HFF-Myc (cell line): ENCODE measurements around the gene GNA12.

Experiments used
- DNase-seq: peaks from one replicate; pipeline ENCODE4 v3.0.0-alpha.2; 2011; ENCODE audit warnings: low read depth; ENCODE audit errors: extremely low read depth
- H3K4me3 ChIP-seq: replicated peaks from 2 replicates; pipeline ENCODE4 v1.5.1; 2011; ENCODE audit warnings: low read depth, mild to moderate bottlenecking, control low read depth, low read length
- TF ChIP-seq, protein P1 (sequence below): IDR thresholded peaks from 2 replicates; pipeline ENCODE4 v1.5.1; 2012; ENCODE audit warnings: mild to moderate bottlenecking, low read depth, low read length, control low read depth; ENCODE audit errors: missing control alignments

The GNA12 gene

GRCh38 chr7:2736411-2736914 lies 107.6 kb downstream of the GNA12 start:
- DNase-seq: no peak
- H3K4me3 ChIP-seq: no peak overlapping the region
- TF ChIP-seq, protein P1, sequence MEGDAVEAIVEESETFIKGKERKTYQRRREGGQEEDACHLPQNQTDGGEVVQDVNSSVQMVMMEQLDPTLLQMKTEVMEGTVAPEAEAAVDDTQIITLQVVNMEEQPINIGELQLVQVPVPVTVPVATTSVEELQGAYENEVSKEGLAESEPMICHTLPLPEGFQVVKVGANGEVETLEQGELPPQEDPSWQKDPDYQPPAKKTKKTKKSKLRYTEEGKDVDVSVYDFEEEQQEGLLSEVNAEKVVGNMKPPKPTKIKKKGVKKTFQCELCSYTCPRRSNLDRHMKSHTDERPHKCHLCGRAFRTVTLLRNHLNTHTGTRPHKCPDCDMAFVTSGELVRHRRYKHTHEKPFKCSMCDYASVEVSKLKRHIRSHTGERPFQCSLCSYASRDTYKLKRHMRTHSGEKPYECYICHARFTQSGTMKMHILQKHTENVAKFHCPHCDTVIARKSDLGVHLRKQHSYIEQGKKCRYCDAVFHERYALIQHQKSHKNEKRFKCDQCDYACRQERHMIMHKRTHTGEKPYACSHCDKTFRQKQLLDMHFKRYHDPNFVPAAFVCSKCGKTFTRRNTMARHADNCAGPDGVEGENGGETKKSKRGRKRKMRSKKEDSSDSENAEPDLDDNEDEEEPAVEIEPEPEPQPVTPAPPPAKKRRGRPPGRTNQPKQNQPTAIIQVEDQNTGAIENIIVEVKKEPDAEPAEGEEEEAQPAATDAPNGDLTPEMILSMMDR: no peak

DNA sequence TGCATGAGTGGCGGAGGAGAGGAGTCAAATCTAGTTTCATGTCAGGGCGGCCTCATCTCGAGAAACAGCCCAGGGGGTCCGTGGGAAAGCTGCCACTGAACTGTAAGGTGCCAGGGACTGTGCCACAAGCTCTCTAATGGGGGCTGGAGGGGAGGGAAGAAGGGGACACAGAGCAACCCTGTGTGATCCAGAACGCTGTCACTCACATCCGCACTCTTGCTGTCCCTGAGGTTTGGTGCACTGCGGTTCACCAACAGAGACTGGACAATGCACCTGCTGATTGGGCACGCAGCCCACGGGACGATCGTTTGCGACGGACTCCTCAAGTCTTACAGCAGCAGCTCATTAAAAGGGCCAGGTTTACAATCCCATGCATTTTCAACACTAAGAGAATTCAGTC lies 108.4 kb downstream of the GNA12 start:
- no peak overlapping the region for H3K4me3 ChIP-seq
- no peak for DNase-seq
- TF ChIP-seq, protein P1: no peak

- no peak overlapping the region for H3K4me3 ChIP-seq
- no peak for DNase-seq
- TF ChIP-seq, protein P1: no peak
Measured at GRCh38 chr7:2734751-2735571, 109.1 kb downstream of the GNA12 start.

DNA sequence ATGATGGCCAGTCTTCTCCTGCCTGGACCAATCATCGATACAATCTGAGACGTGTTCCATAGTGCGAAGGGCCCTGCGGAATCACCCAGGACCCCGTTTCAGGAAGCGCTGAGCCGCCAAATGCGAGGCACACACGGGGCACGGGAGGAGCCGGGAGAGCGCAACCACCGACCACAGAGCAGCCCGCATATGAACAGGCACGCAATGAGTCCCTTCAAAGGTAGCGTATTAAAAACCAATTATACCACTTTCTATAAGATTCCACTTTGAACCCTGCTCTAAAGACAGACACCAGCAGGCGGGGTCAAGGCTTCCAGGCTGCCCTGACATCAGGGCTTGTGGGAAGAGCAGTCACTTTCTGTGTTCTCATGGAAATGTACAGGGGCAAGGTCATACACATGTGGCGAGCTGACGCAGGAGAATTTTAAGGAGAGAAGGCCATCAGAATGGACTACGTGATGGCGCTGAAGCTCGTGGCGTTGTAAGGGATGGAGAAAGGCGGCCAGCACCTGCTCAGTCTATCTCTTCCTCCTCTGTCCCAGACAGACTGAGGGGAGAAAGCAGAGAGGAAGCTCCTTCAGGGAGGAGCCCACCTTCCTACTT lies 109.9 kb downstream of the GNA12 start:
- TF ChIP-seq, protein P1: no peak
- DNase-seq: no peak
- H3K4me3 ChIP-seq: no peak overlapping the region

DNA sequence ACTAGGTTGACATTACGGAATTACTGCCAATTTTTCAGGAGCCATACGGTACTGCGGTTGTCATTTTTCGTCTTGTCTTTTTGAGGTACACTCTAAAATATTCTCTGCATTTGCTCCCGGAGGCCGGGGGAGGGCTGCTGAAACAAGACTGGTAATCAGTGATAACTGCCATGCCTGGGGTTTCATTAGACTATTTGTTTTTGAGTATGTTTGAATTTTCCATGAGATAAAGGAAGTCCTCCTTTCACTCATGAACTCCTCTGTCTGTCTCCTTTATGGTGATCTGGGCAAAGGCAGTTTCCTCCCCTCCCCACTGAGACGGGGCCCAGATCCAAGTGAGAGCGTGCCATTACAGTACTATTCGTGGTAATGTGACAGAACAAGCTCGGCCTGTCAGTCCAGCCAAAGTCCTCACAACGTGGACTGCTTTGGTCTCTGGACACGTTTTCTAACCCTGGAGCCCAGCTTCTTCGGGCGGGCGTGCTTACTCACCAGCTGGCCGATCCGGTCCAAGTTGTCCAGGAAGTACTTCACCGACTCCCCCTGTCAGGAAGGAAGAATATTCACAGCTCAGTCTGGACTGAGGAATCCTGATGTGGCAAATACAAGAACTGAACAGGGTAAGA lies 111.0 kb downstream of the GNA12 start:
- H3K4me3 ChIP-seq: no peak overlapping the region
- no peak for DNase-seq
- TF ChIP-seq, protein P1: no peak

GRCh38 chr7:2732388-2732787 lies 111.7 kb downstream of the GNA12 start:
- DNase-seq: no peak
- H3K4me3 ChIP-seq: no peak overlapping the region
- TF ChIP-seq, protein P1: no peak
